ENCODE results near the gene GLUL. TPM values are rescaled to one million over a fixed set of nuclear protein-coding genes. Genes with fewer than 3 reads are reported as not detected.

GLUL gene
- total RNA-seq, 4 donors from 2014 or later: 2,071 to 4,011 (median 3,051) TPM

DNA sequence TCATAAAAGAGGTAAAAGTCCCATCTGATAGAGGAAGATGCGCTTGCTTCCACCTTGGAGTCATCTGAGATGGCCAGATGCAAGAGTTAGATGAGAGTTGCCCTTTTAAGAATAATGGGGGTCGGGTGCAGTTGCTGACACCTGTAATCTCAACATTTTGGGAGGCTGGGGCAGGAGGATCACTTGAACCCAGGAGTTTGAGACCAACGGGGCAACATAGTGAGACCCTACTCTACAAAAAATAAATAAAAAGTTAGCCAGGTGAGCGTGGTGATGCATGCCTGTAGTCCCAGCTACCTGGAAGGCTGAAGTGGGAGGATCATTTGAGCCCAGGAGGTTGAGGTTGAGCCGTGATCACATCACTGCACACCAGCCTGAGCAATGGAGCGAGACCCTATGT lies 22.4 kb upstream of the GLUL start:
- Histone ChIP-seq H3K9me3 (no peaks in the 10 kb centered on the region), H3K4me3 (no peak overlapping the region), H3K36me3 (no peaks in the 10 kb centered on the region), H3K27ac (replicated peaks in 1 of 4) (no peak overlapping the region), H3K4me1 (peaks cover 6 to 20% (median 17%) of the 10 kb centered on the region in 4 donors), H3K27me3 (no peaks in the 10 kb centered on the region)
- DNase-seq (ENCODE audit: extremely low spot score): no peak
- intact Hi-C loops (cut with DNase I): no loop called here
- TF ChIP-seq, protein P1, sequence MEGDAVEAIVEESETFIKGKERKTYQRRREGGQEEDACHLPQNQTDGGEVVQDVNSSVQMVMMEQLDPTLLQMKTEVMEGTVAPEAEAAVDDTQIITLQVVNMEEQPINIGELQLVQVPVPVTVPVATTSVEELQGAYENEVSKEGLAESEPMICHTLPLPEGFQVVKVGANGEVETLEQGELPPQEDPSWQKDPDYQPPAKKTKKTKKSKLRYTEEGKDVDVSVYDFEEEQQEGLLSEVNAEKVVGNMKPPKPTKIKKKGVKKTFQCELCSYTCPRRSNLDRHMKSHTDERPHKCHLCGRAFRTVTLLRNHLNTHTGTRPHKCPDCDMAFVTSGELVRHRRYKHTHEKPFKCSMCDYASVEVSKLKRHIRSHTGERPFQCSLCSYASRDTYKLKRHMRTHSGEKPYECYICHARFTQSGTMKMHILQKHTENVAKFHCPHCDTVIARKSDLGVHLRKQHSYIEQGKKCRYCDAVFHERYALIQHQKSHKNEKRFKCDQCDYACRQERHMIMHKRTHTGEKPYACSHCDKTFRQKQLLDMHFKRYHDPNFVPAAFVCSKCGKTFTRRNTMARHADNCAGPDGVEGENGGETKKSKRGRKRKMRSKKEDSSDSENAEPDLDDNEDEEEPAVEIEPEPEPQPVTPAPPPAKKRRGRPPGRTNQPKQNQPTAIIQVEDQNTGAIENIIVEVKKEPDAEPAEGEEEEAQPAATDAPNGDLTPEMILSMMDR (IDR thresholded peaks at IDR 0.05): no peak
- TF ChIP-seq EP300 (IDR thresholded peaks at IDR 0.05) (no peak), POLR2AphosphoS5 (IDR thresholded peaks at IDR 0.05) (no peak), POLR2A (IDR thresholded peaks at IDR 0.05; ENCODE audit: low read depth) (no peak)
- WGBS: 93% methylated on average over 6 of the region's 6 CpGs

DNA sequence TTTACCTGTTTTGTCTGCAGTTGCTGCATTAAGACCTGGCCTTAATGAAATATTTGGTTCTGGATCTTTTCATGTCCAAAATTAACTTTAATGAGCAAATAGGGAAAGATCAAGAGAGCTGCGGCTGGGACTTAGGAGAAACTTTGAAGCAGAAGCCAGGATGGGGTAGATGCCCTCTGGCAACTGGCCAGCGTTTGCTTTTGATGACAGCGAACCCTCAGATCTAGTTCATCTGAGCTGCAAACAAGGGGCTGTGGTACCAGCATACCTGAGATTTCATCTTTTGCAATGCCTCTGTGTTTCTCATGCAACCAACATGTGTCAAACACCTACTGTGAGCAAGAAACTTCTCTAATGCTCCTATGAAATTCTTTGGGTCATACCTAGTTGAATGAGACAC lies 21.9 kb upstream of the GLUL start:
- Histone ChIP-seq H3K9me3 (no peaks in the 10 kb centered on the region), H3K27me3 (no peaks in the 10 kb centered on the region), H3K36me3 (no peaks in the 10 kb centered on the region), H3K4me3 (no peak overlapping the region), H3K4me1 (peaks cover 6 to 20% (median 17%) of the 10 kb centered on the region in 4 donors), H3K27ac (replicated peaks in 1 of 4) (no peak overlapping the region)
- TF ChIP-seq POLR2A (IDR thresholded peaks at IDR 0.05; ENCODE audit: low read depth) (no peak), EP300 (IDR thresholded peaks at IDR 0.05) (no peak), POLR2AphosphoS5 (IDR thresholded peaks at IDR 0.05) (no peak)
- intact Hi-C loops (cut with DNase I): no loop called here
- 85% methylated on average over 3 of the region's 3 CpGs for WGBS
- no peak for DNase-seq (ENCODE audit: extremely low spot score)

DNA sequence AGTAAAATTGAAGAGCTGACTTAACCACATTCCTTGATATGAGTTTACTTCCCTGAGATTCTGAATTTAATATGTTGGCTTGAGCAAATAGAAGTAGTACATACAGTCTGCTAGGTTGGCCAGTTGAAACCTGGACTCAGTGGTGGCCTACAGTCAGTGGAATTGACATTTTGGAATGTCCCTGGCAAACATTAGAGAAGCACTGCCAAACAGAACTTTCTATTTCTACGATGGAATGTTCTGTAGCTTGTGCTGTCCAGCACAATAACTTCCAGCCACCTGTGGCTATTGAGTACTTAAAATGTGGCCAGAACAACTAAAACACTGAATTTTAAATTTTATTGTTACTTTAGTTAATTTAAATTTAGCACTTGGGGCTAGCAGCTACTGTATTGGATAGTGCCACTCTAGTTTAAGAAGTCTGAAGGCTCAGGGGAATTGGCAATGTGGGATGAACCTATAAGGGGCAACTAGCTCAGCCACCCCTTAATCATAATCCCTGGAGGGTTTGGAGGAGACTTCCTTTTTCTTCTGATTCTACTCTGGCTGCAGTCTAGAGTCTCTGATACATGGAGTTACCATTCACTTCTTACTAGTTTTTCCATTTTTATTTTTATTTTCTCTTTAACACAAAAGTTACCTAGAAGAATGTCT lies 19.2 kb upstream of the GLUL start:
- H3K4me3 ChIP-seq: no peak overlapping the region
- intact Hi-C loops (cut with DNase I): no loop called here
- peaks cover 0 to 22% (median 0%) of the 10 kb centered on the region in 4 donors for H3K27me3 ChIP-seq
- peaks cover 6 to 20% (median 17%) of the 10 kb centered on the region in 4 donors for H3K4me1 ChIP-seq
- no peak for DNase-seq (ENCODE audit: extremely low spot score)
- WGBS: 28% methylated on average over 1 of the region's 1 CpG
- peak overlapping the region; percentile 45 to 73 (median 69) for H3K27ac ChIP-seq (replicated peaks in 1 of 4)
- TF ChIP-seq EP300 (IDR thresholded peaks at IDR 0.05) (no peak), POLR2AphosphoS5 (IDR thresholded peaks at IDR 0.05) (peak; percentile 62 to 71)
- no peaks in the 10 kb centered on the region for H3K36me3 ChIP-seq
- H3K9me3 ChIP-seq: peaks cover 0 to 1% (median under 1%) of the 10 kb centered on the region in 4 donors

DNA sequence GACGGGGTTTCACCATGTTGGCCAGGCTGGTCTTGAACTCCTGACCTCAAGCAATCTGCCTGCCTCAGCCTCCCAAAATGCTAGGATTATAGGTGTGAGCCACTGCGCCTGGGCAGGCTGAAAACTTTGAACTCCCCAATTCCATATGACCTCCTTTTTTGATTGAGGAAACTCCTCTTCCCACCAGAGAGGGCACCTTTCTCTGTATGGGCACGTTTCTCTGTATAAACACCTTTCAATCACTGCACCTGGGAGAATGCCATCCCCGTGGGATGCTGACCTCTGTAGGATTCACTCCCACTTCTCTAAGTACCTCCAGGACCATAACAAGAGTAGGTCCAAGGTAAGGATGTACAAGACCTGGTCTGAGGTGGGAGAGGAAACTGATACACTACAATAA lies 18.5 kb upstream of the GLUL start:
- TF ChIP-seq EP300 (IDR thresholded peaks at IDR 0.05): no peak
- no peak for TF ChIP-seq POLR2A (IDR thresholded peaks at IDR 0.05; ENCODE audit: low read depth)
- TF ChIP-seq, protein P1 (IDR thresholded peaks at IDR 0.05): no peak
- Histone ChIP-seq H3K9me3 (peaks cover 0 to 5% (median 2%) of the 10 kb centered on the region in 4 donors), H3K27ac (replicated peaks in 1 of 4) (peak overlapping the region; percentile 45 to 73 (median 69)), H3K27me3 (peaks cover 0 to 27% (median 0%) of the 10 kb centered on the region in 4 donors), H3K36me3 (no peaks in the 10 kb centered on the region), H3K4me3 (no peak overlapping the region), H3K4me1 (peaks cover 6 to 20% (median 17%) of the 10 kb centered on the region in 4 donors)
- 74% methylated on average over 4 of the region's 4 CpGs for WGBS
- intact Hi-C loops (cut with DNase I): no loop called here
- no peak for DNase-seq (ENCODE audit: extremely low spot score)

DNA sequence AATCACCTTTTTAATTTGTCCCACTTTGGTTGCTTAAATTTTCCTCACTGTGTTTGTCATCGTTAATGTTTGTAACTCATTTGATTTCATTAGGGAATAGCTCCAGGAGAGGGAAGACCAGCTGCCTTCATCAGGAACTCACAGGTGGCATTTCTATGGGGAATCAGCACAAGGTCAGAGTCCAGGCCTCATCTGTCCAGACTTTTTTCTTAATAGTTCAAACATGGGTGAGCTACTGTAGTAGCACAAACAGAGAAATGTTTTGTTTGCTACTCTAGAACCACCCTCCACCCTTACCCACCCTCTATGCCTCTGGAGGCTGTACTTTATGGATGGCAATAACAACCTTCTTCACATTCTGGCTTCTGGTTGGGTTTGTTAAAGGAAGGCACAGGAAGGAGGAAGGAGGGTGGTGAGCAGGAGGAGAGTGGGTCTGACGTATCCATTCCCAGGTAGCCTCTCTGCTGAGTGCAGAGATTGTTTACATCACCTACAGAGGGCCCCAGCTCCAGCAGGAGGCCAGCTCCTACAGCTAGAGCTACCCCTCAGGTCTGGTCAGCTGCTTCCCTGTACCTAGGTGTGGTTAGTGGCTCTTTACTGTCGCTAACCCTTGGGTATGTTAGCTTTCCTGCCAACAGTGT lies 17.0 kb upstream of the GLUL start:
- H3K36me3 ChIP-seq: no peaks in the 10 kb centered on the region
- peaks cover 0 to 5% (median 2%) of the 10 kb centered on the region in 4 donors for H3K9me3 ChIP-seq
- DNase-seq (ENCODE audit: extremely low spot score): no peak
- H3K27me3 ChIP-seq: peaks cover 0 to 27% (median 0%) of the 10 kb centered on the region in 4 donors
- 65% methylated on average over 3 of the region's 3 CpGs for WGBS
- peaks cover 6 to 20% (median 17%) of the 10 kb centered on the region in 4 donors for H3K4me1 ChIP-seq
- no peak overlapping the region for H3K27ac ChIP-seq (replicated peaks in 1 of 4)
- H3K4me3 ChIP-seq: no peak overlapping the region
- no peak for TF ChIP-seq POLR2AphosphoS5 (IDR thresholded peaks at IDR 0.05)
- TF ChIP-seq POLR2A (IDR thresholded peaks at IDR 0.05; ENCODE audit: low read depth): no peak
- TF ChIP-seq EP300 (IDR thresholded peaks at IDR 0.05): no peak
- TF ChIP-seq, protein P1 (IDR thresholded peaks at IDR 0.05): no peak
- intact Hi-C loops (cut with DNase I): no loop called here
